GM12878 (cell line): Measurements from ENCODE around the gene OLFM1. TPM values are rescaled to one million over a fixed set of nuclear protein-coding genes. Genes with fewer than 3 reads are reported as not detected.

Experiments used
- ATAC-seq: fragments of 200-7000 bp; cut with Tn5 transposase; 3 replicates; pipeline ENCODE4 v1.9.1; 2020; ENCODE audit warnings: mild to moderate bottlenecking, moderate library complexity
- BruUV-seq: library from RNA; stranded (reverse); fragments of 400-500 nt; replicated peaks from 2 replicates; lab custom pipeline; 2021; lab: Mats Ljungman, UMichigan
- CTCF ChIA-PET: fragments of 300-600 bp; sonication (Branson Sonifier 250); formaldehyde crosslinking; extraction: SDS; loops from one replicate; lab custom pipeline; 2021; ENCODE audit warnings: inconsistent platforms; lab: Yijun Ruan, JAX
- POLR2A ChIA-PET: fragments of 350-600 bp; formaldehyde crosslinking; extraction: SDS; loops from one replicate; lab custom pipeline; 2021; ENCODE audit warnings: inconsistent platforms; lab: Charles Lee
- RAD21 ChIA-PET: fragments of 300-600 bp; sonication (Branson Sonifier 250); formaldehyde crosslinking; loops from one replicate; lab custom pipeline; 2023; ENCODE audit warnings: antibody characterized with exemption; ENCODE audit not compliant: unreplicated experiment; lab: Charles Lee
- SMC1A ChIA-PET: fragments of 300-600 bp; sonication (Branson Sonifier 250); formaldehyde crosslinking; loops from one replicate; lab custom pipeline; 2023; ENCODE audit not compliant: unreplicated experiment, uncharacterized antibody; lab: Charles Lee
- DNase-seq: peaks from one replicate; pipeline ENCODE4 v3.0.0-alpha.2; 2011; ENCODE audit warnings: low read depth, low spot score
- FAIRE-seq: peaks from 3 replicates; lab custom pipeline; 2011; peaks lifted over from hg19 to GRCh38; lab: Jason Lieb, UNC
- H2AFZ ChIP-seq: 2 replicates; pipeline ENCODE4 v1.6.0; 2011; ENCODE audit warnings: low read depth, low read length, control low read depth; ENCODE audit not compliant: control insufficient read depth
- H3K27ac ChIP-seq: 2 replicates; pipeline ENCODE4 v1.5.1; 2011; ENCODE audit warnings: control low read depth; ENCODE audit not compliant: control insufficient read depth, insufficient read depth
- H3K27me3 ChIP-seq, 2 experiments: replicated peaks in 1 of 2; 2 replicates each; pipeline versions ENCODE4 v1.6.0 to v1.6.1; 2011; ENCODE audit warnings: low read length in 1 of 2; ENCODE audit not compliant: control insufficient read depth in 2 of 2, insufficient read depth in 2 of 2
- H3K36me3 ChIP-seq, 2 experiments: 2 replicates each; pipeline ENCODE4 v1.5.1; 2011; ENCODE audit warnings: low read length in 1 of 2; ENCODE audit not compliant: control insufficient read depth in 2 of 2, insufficient read depth in 2 of 2
- H3K4me1 ChIP-seq: 2 replicates; pipeline ENCODE4 v1.6.1; 2011; ENCODE audit warnings: mild to moderate bottlenecking, low read length, moderate library complexity, mixed read lengths; ENCODE audit not compliant: control insufficient read depth, insufficient read depth
- H3K4me2 ChIP-seq: 2 replicates; pipeline ENCODE4 v1.6.0; 2011; ENCODE audit warnings: control low read depth; ENCODE audit not compliant: control insufficient read depth, insufficient read depth
- H3K4me3 ChIP-seq: fragments of 200-600 bp; sonication (generic); 2 replicates; pipeline ENCODE4 v1.5.1; 2016
- H3K79me2 ChIP-seq: 2 replicates; pipeline ENCODE4 v1.6.0; 2011; ENCODE audit warnings: low read length; ENCODE audit not compliant: control insufficient read depth, insufficient read depth
- H3K9ac ChIP-seq: 2 replicates; pipeline ENCODE4 v1.8.0; 2011; ENCODE audit warnings: low read length, control low read depth, mixed read lengths; ENCODE audit not compliant: control insufficient read depth, insufficient read depth
- H3K9me3 ChIP-seq: replicated peaks from 3 replicates; pipeline ENCODE4 v1.5.1; 2011; ENCODE audit warnings: mild to moderate bottlenecking, low read length; ENCODE audit not compliant: control insufficient read depth, insufficient read depth
- H4K20me1 ChIP-seq: 2 replicates; pipeline ENCODE4 v1.6.0; 2011; ENCODE audit not compliant: control insufficient read depth, insufficient read depth
- FOS ChIP-seq: IDR thresholded peaks from 3 replicates; pipeline ENCODE4 v1.6.1; 2011; ENCODE audit warnings: borderline replicate concordance; ENCODE audit not compliant: insufficient read length; ENCODE audit errors: extremely low read depth
- GATAD2B ChIP-seq: fragments of 450-650 bp; conservative IDR thresholded peaks from 2 replicates; pipeline ENCODE4 v1.6.1; 2017; ENCODE audit warnings: low read depth, mild to moderate bottlenecking, moderate library complexity
- IRF5 ChIP-seq: fragments of 450-650 bp; IDR thresholded peaks from 2 replicates; pipeline ENCODE4 v1.6.1; 2017; ENCODE audit warnings: borderline replicate concordance
- MEF2A ChIP-seq: IDR thresholded peaks from 2 replicates; pipeline ENCODE4 v1.6.1; 2011; ENCODE audit warnings: low read depth, mild to moderate bottlenecking, low read length, moderate library complexity; ENCODE audit not compliant: insufficient read depth
- MYC ChIP-seq: IDR thresholded peaks from 2 replicates; pipeline ENCODE4 v1.6.1; 2011; ENCODE audit warnings: mild to moderate bottlenecking, low read length, moderate library complexity, inconsistent platforms; ENCODE audit not compliant: insufficient read depth, insufficient replicate concordance, insufficient read length, severe bottlenecking
- NFYA ChIP-seq: IDR thresholded peaks from 2 replicates; pipeline ENCODE4 v1.6.1; 2011; ENCODE audit warnings: low read depth, mild to moderate bottlenecking, low read length, improper control_type of control experiment, borderline replicate concordance
- PML ChIP-seq: IDR thresholded peaks from 2 replicates; pipeline ENCODE4 v1.6.1; 2012; ENCODE audit warnings: low read length, inconsistent platforms
- POLR2AphosphoS2 ChIP-seq: IDR thresholded peaks from 2 replicates; pipeline ENCODE4 v1.6.1; 2011; ENCODE audit warnings: low read depth, mild to moderate bottlenecking, low read length, improper control_type of control experiment, moderate library complexity
- POLR2AphosphoS5 ChIP-seq: IDR thresholded peaks from 2 replicates; pipeline ENCODE4 v1.6.1; 2011; ENCODE audit warnings: mild to moderate bottlenecking, low read length, inconsistent platforms
- POU2F2 ChIP-seq: IDR thresholded peaks from 3 replicates; pipeline ENCODE4 v1.6.1; 2011; ENCODE audit warnings: low read depth, mild to moderate bottlenecking, low read length, borderline replicate concordance
- RELB ChIP-seq: fragments of 450-650 bp; IDR thresholded peaks from 2 replicates; pipeline ENCODE4 v1.6.1; 2017; ENCODE audit warnings: low read depth, mild to moderate bottlenecking, moderate library complexity
- SMAD1 ChIP-seq: fragments of 450-650 bp; IDR thresholded peaks from 2 replicates; pipeline ENCODE4 v1.6.1; 2018; ENCODE audit warnings: mild to moderate bottlenecking, low read depth; ENCODE audit not compliant: partially characterized antibody
- SP1 ChIP-seq: IDR thresholded peaks from one replicate; pipeline ENCODE4 v1.6.1; 2011; ENCODE audit warnings: low read depth, low read length
- SREBF2 ChIP-seq: IDR thresholded peaks from 2 replicates; pipeline ENCODE4 v1.6.1; 2012; ENCODE audit warnings: mild to moderate bottlenecking, low read length
- SRF ChIP-seq, 2 experiments: IDR thresholded peaks; 2 replicates each; pipeline ENCODE4 v1.6.1; 2011; ENCODE audit warnings: low read depth in 2 of 2, low read length in 2 of 2, mild to moderate bottlenecking in 1 of 2, moderate library complexity in 1 of 2
- ZNF592 ChIP-seq: fragments of 450-650 bp; IDR thresholded peaks from 2 replicates; pipeline ENCODE4 v1.6.1; 2017; ENCODE audit warnings: mild to moderate bottlenecking, moderate library complexity
- ZZZ3 ChIP-seq: IDR thresholded peaks from 2 replicates; pipeline ENCODE4 v1.6.1; 2011; ENCODE audit warnings: low read depth; ENCODE audit not compliant: control insufficient read depth, insufficient read length
- WGBS: methylation state at CpG from one replicate; pipeline ENCODE4 v1.1.6; 2016; ENCODE audit warnings: low lambda C conversion rate; ENCODE audit not compliant: insufficient replicate concordance, insufficient coverage; ENCODE audit errors: missing lambda C conversion rate; 5-methylcytosine and 5-hydroxymethylcytosine counted together
- in situ Hi-C: fragments of 300-500 bp; cut with MboI; formaldehyde crosslinking; loops from 9 replicates; pipeline ENCODE4 v1.14.3; 2018; ENCODE audit warnings: mixed read lengths
- intact Hi-C: fragments of 100-400 bp; cut with micrococcal nuclease; formaldehyde crosslinking; loops from one replicate; pipeline ENCODE4 v1.14.2; 2022; ENCODE audit not compliant: unreplicated experiment
- polyA plus RNA-seq, 11 experiments: library from polyadenylated mRNA; depleted of rRNA in 4 of 11; unstranded in 6 of 11; stranded (reverse) in 5 of 11; fragments of >200 nt; fragmentation: Nextera tagmentation in 4 of 11; fragmentation: Illumina TruSeq in 1 of 11; extraction: Ambion mirVana in 4 of 11; extraction: Trizol in 1 of 11; gene quantifications; 1 replicate in 1 of 11; 2 replicates in 10 of 11; pipeline versions ENCODE4 v1.2.1 to v1.2.3, GENCODE V29; 2011 to 2016; ENCODE audit warnings: inconsistent platforms in 2 of 11, missing spikeins in 2 of 11, low read depth in 1 of 11
- total RNA-seq, 4 experiments: library from RNA; depleted of rRNA in 3 of 4; stranded (reverse); fragments of >200 nt in 3 of 4; fragmentation: Illumina TruSeq in 1 of 4; extraction: Trizol in 1 of 4; gene quantifications; 2 replicates each; pipeline versions ENCODE4 v1.2.1 to v1.2.3, GENCODE V29; 2013 to 2021

The OLFM1 gene
- total and polyA plus RNA-seq, 10 of the 15 experiments (the other 5 are each of a cell fraction or from before 2014, with no cell fraction given) = not detected

- TF ChIP-seq ZNF592 (no peak), GATAD2B (no peak)
These were observed 14.5 kb downstream of the OLFM1 start (continued) for GRCh38 chr9:135101926-135102325.

GRCh38 chr9:135102331-135102730, 14.9 kb downstream of the OLFM1 start:
- Histone ChIP-seq H3K4me2 (no peak overlapping the region), H3K27ac (no peak overlapping the region), H3K36me3 (no peaks in the 10 kb centered on the region), H3K9me3 (no peaks in the 10 kb centered on the region), H4K20me1 (no peaks in the 10 kb centered on the region), H3K9ac (no peak overlapping the region)
- FAIRE-seq = no peak
- 29% methylated on average over 12 of the region's 12 CpGs for WGBS
- ChIA-PET RAD21 (no interaction called here), POLR2A (no interaction called here), SMC1A (no interaction called here)
- no peak for DNase-seq
- TF ChIP-seq SRF (IDR thresholded peaks at IDR 0.05; ENCODE audit: low read depth in 2 of 2, low read length in 2 of 2) = no peak
- no peak for TF ChIP-seq SREBF2
- TF ChIP-seq IRF5 = no peak
- no peak for TF ChIP-seq POU2F2
- TF ChIP-seq ZZZ3 = no peak
- no peak for TF ChIP-seq MYC
- TF ChIP-seq POLR2AphosphoS2 = no peak
- TF ChIP-seq PML = no peak
- TF ChIP-seq RELB = no peak
- no peak for TF ChIP-seq POLR2AphosphoS5
- no peak for TF ChIP-seq SP1
- no peak for TF ChIP-seq MEF2A
- no peak for TF ChIP-seq FOS
- no peak for TF ChIP-seq SMAD1
- TF ChIP-seq NFYA = no peak
- TF ChIP-seq, all 136 proteins: peak for 0
- Histone ChIP-seq H3K4me3 (no peak overlapping the region), H3K79me2 (no peaks in the 10 kb centered on the region), H2AFZ (no peak overlapping the region), H3K4me1 (no peaks in the 10 kb centered on the region), H3K27me3 (peaks cover 0 to 2% of the 10 kb centered on the region in 2 experiments; a peak in 3 of 4 replicates)
- ATAC-seq = no peak
- intact Hi-C loops (no loop called here), in situ Hi-C loops (no loop called here)
- CTCF ChIA-PET = no interaction called here
- no TSS peak for BruUV-seq
